Islet precursor cell (in vitro differentiated cells): ENCODE data around the gene IDUA.

Experiments
- DNase-seq: peaks from one replicate; pipeline ENCODE4 v3.0.0-alpha.2; 2018

IDUA gene

GRCh38 chr4:1017706-1018105 lies 30.9 kb downstream of the IDUA start:
- no peak for DNase-seq

- no peak for DNase-seq
Observed at GRCh38 chr4:1018147-1019020, 31.5 kb downstream of the IDUA start.

GRCh38 chr4:1019320-1019719 lies 32.5 kb downstream of the IDUA start:
- DNase-seq, result no peak

- no peak for DNase-seq
Observed at GRCh38 chr4:1019729-1020470, 33.1 kb downstream of the IDUA start.

GRCh38 chr4:1021386-1022050 lies 34.7 kb downstream of the IDUA start:
- no peak for DNase-seq

- no peak for DNase-seq
Observed at GRCh38 chr4:1022051-1022738, 35.4 kb downstream of the IDUA start.

- no peak for DNase-seq
Observed at GRCh38 chr4:1022739-1023066, 35.9 kb downstream of the IDUA start.

- DNase-seq, result no peak
Observed at GRCh38 chr4:1023075-1023640, 36.3 kb downstream of the IDUA start.

GRCh38 chr4:1023895-1024740 lies 37.3 kb downstream of the IDUA start:
- no peak for DNase-seq

- no peak for DNase-seq
Observed at GRCh38 chr4:1024882-1025545, 38.2 kb downstream of the IDUA start.

- no peak for DNase-seq
Observed at GRCh38 chr4:1026115-1026514, 39.3 kb downstream of the IDUA start.

GRCh38 chr4:1027219-1027914 lies 40.5 kb downstream of the IDUA start:
- DNase-seq, result no peak

GRCh38 chr4:1027915-1028238 lies 41.0 kb downstream of the IDUA start:
- peak; percentile 81 for DNase-seq

- DNase-seq, result no peak
Observed at GRCh38 chr4:1028574-1029220, 41.9 kb downstream of the IDUA start.

GRCh38 chr4:1029529-1029928 lies 42.7 kb downstream of the IDUA start:
- no peak for DNase-seq

GRCh38 chr4:1030031-1030430 lies 43.2 kb downstream of the IDUA start:
- DNase-seq, result no peak

GRCh38 chr4:1030559-1030958 lies 43.7 kb downstream of the IDUA start:
- no peak for DNase-seq

GRCh38 chr4:1031346-1031745 lies 44.5 kb downstream of the IDUA start:
- DNase-seq, result no peak

GRCh38 chr4:1031956-1032795 lies 45.3 kb downstream of the IDUA start:
- no peak for DNase-seq
